GM15510 (cell line): ENCODE results near the gene SLC17A9.

Source experiments
- POLR2A ChIP-seq: IDR thresholded peaks from 3 replicates; pipeline ENCODE4 v1.6.1; 2011; ENCODE audit warnings: borderline replicate concordance; ENCODE audit not compliant: insufficient read length; ENCODE audit errors: extremely low read depth

The SLC17A9 gene

GRCh38 chr20:62944184-62944583 lies 8.3 kb upstream of the SLC17A9 start:
- no peak for TF ChIP-seq POLR2A

GRCh38 chr20:62944746-62945145 lies 7.8 kb upstream of the SLC17A9 start:
- TF ChIP-seq POLR2A: no peak

- no peak for TF ChIP-seq POLR2A
Measured at GRCh38 chr20:62945771-62946339, 6.7 kb upstream of the SLC17A9 start.

GRCh38 chr20:62946918-62947317 lies 5.6 kb upstream of the SLC17A9 start:
- no peak for TF ChIP-seq POLR2A

GRCh38 chr20:62947532-62948300 lies 4.8 kb upstream of the SLC17A9 start:
- TF ChIP-seq POLR2A: no peak

GRCh38 chr20:62949153-62949821 lies 3.2 kb upstream of the SLC17A9 start:
- TF ChIP-seq POLR2A: no peak

- no peak for TF ChIP-seq POLR2A
Measured at GRCh38 chr20:62949962-62950361, 2.5 kb upstream of the SLC17A9 start.

GRCh38 chr20:62950741-62951140 lies 1.8 kb upstream of the SLC17A9 start:
- no peak for TF ChIP-seq POLR2A

- TF ChIP-seq POLR2A: no peak
Measured at GRCh38 chr20:62951143-62951895, 1.2 kb upstream of the SLC17A9 start.

GRCh38 chr20:62951896-62952372 lies 575 bp upstream of the SLC17A9 start:
- TF ChIP-seq POLR2A: no peak

- TF ChIP-seq POLR2A: no peak
Measured at GRCh38 chr20:62952968-62953838, 694 bp downstream of the SLC17A9 start.

GRCh38 chr20:62953839-62954703 lies 1.6 kb downstream of the SLC17A9 start:
- no peak for TF ChIP-seq POLR2A
